H1 (cell line): ENCODE results near the gene MYO15A. TPM values are rescaled to one million over a fixed set of nuclear protein-coding genes. Genes with fewer than 3 reads are reported as not detected.

Experiments used
- CTCF ChIA-PET: fragments of 300-600 bp; sonication (Branson Sonifier 250); formaldehyde crosslinking; loops from one replicate; lab custom pipeline; 2021; ENCODE audit not compliant: partially characterized antibody; lab: Charles Lee
- POLR2A ChIA-PET: fragments of 300-600 bp; sonication (Branson Sonifier 250); formaldehyde crosslinking; loops from one replicate; lab custom pipeline; 2021; ENCODE audit warnings: inconsistent platforms; ENCODE audit not compliant: partially characterized antibody; lab: Charles Lee
- DNase-seq, 2 experiments: peaks; one replicate each; pipeline versions ENCODE4 v3.0.0 to v3.0.0-alpha.2; 2010 to 2022; ENCODE audit warnings: low spot score in 2 of 2, low read depth in 1 of 2, mixed read lengths in 1 of 2
- FAIRE-seq: peaks from 2 replicates; lab custom pipeline; 2011; peaks lifted over from hg19 to GRCh38; lab: Jason Lieb, UNC
- H2AFZ ChIP-seq: 2 replicates; pipeline ENCODE4 v1.8.1; 2012; ENCODE audit warnings: low read length, inconsistent platforms
- H2AK5ac ChIP-seq: 2 replicates; pipeline ENCODE4 v1.6.1; 2013; ENCODE audit warnings: low read depth, low read length
- H2BK120ac ChIP-seq: replicated peaks from 2 replicates; pipeline ENCODE3; 2013; ENCODE audit warnings: low read depth, low read length, inconsistent platforms
- H2BK12ac ChIP-seq: 2 replicates; pipeline ENCODE4 v1.6.1; 2013; ENCODE audit warnings: low read depth, low read length
- H2BK15ac ChIP-seq: 2 replicates; pipeline ENCODE4 v1.6.1; 2013; ENCODE audit warnings: low read length
- H2BK20ac ChIP-seq: 2 replicates; pipeline ENCODE4 v1.6.1; 2013; ENCODE audit warnings: low read length
- H2BK5ac ChIP-seq: 2 replicates; pipeline ENCODE4 v1.6.1; 2013; ENCODE audit warnings: low read depth, low read length
- H3K14ac ChIP-seq: 2 replicates; pipeline ENCODE4 v1.6.1; 2013; ENCODE audit warnings: inconsistent platforms; ENCODE audit not compliant: insufficient read length
- H3K18ac ChIP-seq: 2 replicates; pipeline ENCODE4 v1.6.1; 2013; ENCODE audit warnings: low read length; ENCODE audit errors: extremely low read depth
- H3K23ac ChIP-seq: 2 replicates; pipeline ENCODE4 v1.6.1; 2013; ENCODE audit warnings: inconsistent platforms; ENCODE audit not compliant: insufficient read length
- H3K23me2 ChIP-seq: 2 replicates; pipeline ENCODE4 v1.6.1; 2013; ENCODE audit warnings: low read depth, low read length
- H3K27ac ChIP-seq: 2 replicates; pipeline ENCODE4 v1.6.1; 2011; ENCODE audit warnings: low read depth, low read length, inconsistent platforms
- H3K27me3 ChIP-seq, 4 experiments: replicated peaks in 1 of 4; 1 replicate in 1 of 4; 2 replicates in 3 of 4; pipeline versions ENCODE4 v1.6.1 to v1.8.1; 2011 to 2013; ENCODE audit warnings: low read length in 3 of 4, mild to moderate bottlenecking in 3 of 4, inconsistent platforms in 2 of 4, mixed read lengths in 2 of 4, moderate library complexity in 1 of 4; ENCODE audit not compliant: control insufficient read depth in 3 of 4, insufficient read depth in 3 of 4; ENCODE audit errors: extremely low read depth in 1 of 4
- H3K36me3 ChIP-seq, 4 experiments: 2 replicates each; pipeline versions ENCODE4 v1.6.1 to v1.8.1; 2011 to 2013; ENCODE audit warnings: mild to moderate bottlenecking in 4 of 4, low read length in 3 of 4, moderate library complexity in 2 of 4, control low read depth in 1 of 4, inconsistent platforms in 1 of 4; ENCODE audit not compliant: insufficient read depth in 4 of 4, control insufficient read depth in 2 of 4
- H3K4ac ChIP-seq: replicated peaks from 2 replicates; pipeline ENCODE3; 2013; ENCODE audit warnings: low read length, low read depth, mixed read lengths, inconsistent platforms; ENCODE audit not compliant: insufficient read length
- H3K4me1 ChIP-seq, 4 experiments: replicated peaks in 1 of 4; 1 replicate in 1 of 4; 2 replicates in 3 of 4; pipeline versions ENCODE4 v1.6.1 to v1.8.1; 2011 to 2013; ENCODE audit warnings: low read length in 3 of 4, inconsistent platforms in 2 of 4, mixed read lengths in 1 of 4; ENCODE audit not compliant: insufficient read depth in 4 of 4, control insufficient read depth in 3 of 4
- H3K4me2 ChIP-seq, 2 experiments: 2 replicates each; pipeline versions ENCODE4 v1.6.1 to v1.8.1; 2011 to 2013; ENCODE audit warnings: low read depth in 2 of 2, low read length in 2 of 2, control low read depth in 1 of 2, inconsistent platforms in 1 of 2, mild to moderate bottlenecking in 1 of 2; ENCODE audit not compliant: insufficient read depth in 1 of 2
- H3K4me3 ChIP-seq, 4 experiments: fragments of 200-600, 300-600 bp in 1 of 4; sonication (generic), shearing (Covaris generic), sonication (Bioruptor Twin) in 1 of 4; 2 replicates each; pipeline versions ENCODE4 v1.5.1 to v1.8.1; 2011 to 2016; ENCODE audit warnings: low read length in 4 of 4, low read depth in 3 of 4, control low read depth in 2 of 4, inconsistent platforms in 2 of 4, mild to moderate bottlenecking in 2 of 4, mixed read lengths in 1 of 4, moderate library complexity in 1 of 4; ENCODE audit not compliant: insufficient read depth in 2 of 4; ENCODE audit errors: extremely low read depth in 1 of 4
- H3K56ac ChIP-seq: replicated peaks from 2 replicates; pipeline ENCODE3; 2013; ENCODE audit warnings: low read depth, mild to moderate bottlenecking, mixed read lengths, low read length, inconsistent platforms; ENCODE audit not compliant: insufficient read length
- H3K79me1 ChIP-seq: 2 replicates; pipeline ENCODE4 v1.6.1; 2013; ENCODE audit warnings: low read depth, low read length, control low read depth
- H3K79me2 ChIP-seq, 2 experiments: 2 replicates each; pipeline versions ENCODE4 v1.6.1 to v1.8.1; 2012 to 2013; ENCODE audit warnings: low read length in 2 of 2, mild to moderate bottlenecking in 2 of 2, inconsistent platforms in 1 of 2; ENCODE audit not compliant: insufficient read depth in 2 of 2, control insufficient read depth in 1 of 2
- H3K9ac ChIP-seq, 4 experiments: replicated peaks in 1 of 4; 1 replicate in 1 of 4; 2 replicates in 3 of 4; pipeline versions ENCODE4 v1.6.1 to v1.8.1; 2011 to 2013; ENCODE audit warnings: low read depth in 3 of 4, low read length in 3 of 4, control low read depth in 2 of 4, mild to moderate bottlenecking in 2 of 4, moderate library complexity in 2 of 4, inconsistent platforms in 1 of 4; ENCODE audit errors: extremely low read depth in 1 of 4
- H3K9me3 ChIP-seq, 2 experiments: 2 replicates each; pipeline versions ENCODE4 v1.6.1 to v1.8.1; 2012 to 2013; ENCODE audit warnings: mild to moderate bottlenecking in 2 of 2, moderate library complexity in 2 of 2, control low read depth in 1 of 2, inconsistent platforms in 1 of 2, low read depth in 1 of 2, low read length in 1 of 2, mixed read lengths in 1 of 2; ENCODE audit not compliant: insufficient read depth in 2 of 2
- H4K20me1 ChIP-seq, 2 experiments: replicated peaks in 1 of 2; 2 replicates each; pipeline versions ENCODE3 to v1.8.1; 2011 to 2013; ENCODE audit warnings: inconsistent platforms in 2 of 2, low read length in 2 of 2, mild to moderate bottlenecking in 1 of 2; ENCODE audit not compliant: insufficient read depth in 2 of 2, control insufficient read depth in 1 of 2
- H4K5ac ChIP-seq: 2 replicates; pipeline ENCODE4 v1.6.1; 2013; ENCODE audit warnings: low read length, low read depth, mixed read lengths, inconsistent platforms; ENCODE audit not compliant: insufficient read length
- H4K8ac ChIP-seq: 2 replicates; pipeline ENCODE4 v1.8.0; 2013; ENCODE audit warnings: mild to moderate bottlenecking, moderate library complexity, low read length, inconsistent platforms; ENCODE audit not compliant: insufficient read depth; ENCODE audit errors: extremely low read depth
- H4K91ac ChIP-seq: replicated peaks from 2 replicates; pipeline ENCODE3; 2013; ENCODE audit warnings: low read length, mixed read lengths, inconsistent platforms; ENCODE audit not compliant: insufficient read length
- CBX8 ChIP-seq: fragments of 300-800, 300-1000 bp; sonication (generic); IDR thresholded peaks from 2 replicates; pipeline ENCODE4 v1.7.1; 2016; ENCODE audit warnings: low read depth, low read length, borderline replicate concordance
- JUN ChIP-seq: IDR thresholded peaks from 2 replicates; pipeline ENCODE4 v1.6.1; 2011; ENCODE audit warnings: low read depth, mild to moderate bottlenecking, improper control_type of control experiment, low read length
- NRF1 ChIP-seq: IDR thresholded peaks from 2 replicates; pipeline ENCODE4 v1.6.1; 2011; ENCODE audit warnings: mild to moderate bottlenecking, low read depth, low read length, improper control_type of control experiment
- PHF8 ChIP-seq: fragments of 200-600 bp; sonication (generic); conservative IDR thresholded peaks from 2 replicates; pipeline ENCODE4 v1.7.1; 2012; ENCODE audit warnings: low read depth, mild to moderate bottlenecking, inconsistent platforms, low read length, moderate library complexity
- RAD21 ChIP-seq, 2 experiments: IDR thresholded peaks in 1 of 2; conservative IDR thresholded peaks in 1 of 2; 2 replicates each; pipeline ENCODE4 v1.6.1; 2011; ENCODE audit warnings: low read depth in 2 of 2, low read length in 2 of 2, improper control_type of control experiment in 1 of 2, inconsistent platforms in 1 of 2, mild to moderate bottlenecking in 1 of 2, moderate library complexity in 1 of 2
- SAP30 ChIP-seq: fragments of 300-600 bp; sonication (generic); IDR thresholded peaks from 2 replicates; pipeline ENCODE4 v1.7.1; 2012; ENCODE audit warnings: low read length, moderate library complexity, mild to moderate bottlenecking, inconsistent platforms; ENCODE audit not compliant: insufficient read depth, insufficient replicate concordance
- SIX5 ChIP-seq: IDR thresholded peaks from 2 replicates; pipeline ENCODE4 v1.6.1; 2011; ENCODE audit warnings: mild to moderate bottlenecking, low read depth, low read length
- SRF ChIP-seq: IDR thresholded peaks from 2 replicates; pipeline ENCODE4 v1.6.1; 2011; ENCODE audit warnings: mild to moderate bottlenecking, low read depth, low read length, moderate library complexity
- WGBS, 2 experiments: shearing (Covaris generic) in 1 of 2; methylation state at CpG; one replicate each; pipeline versions ENCODE4 v1.1.6 to v1.1.7; 2013 to 2015; ENCODE audit warnings: low lambda C conversion rate in 2 of 2, mixed read lengths in 2 of 2, inconsistent platforms in 1 of 2, low coverage in 1 of 2, missing lambda C conversion rate in 1 of 2; ENCODE audit not compliant: insufficient replicate concordance in 2 of 2, insufficient coverage in 1 of 2, insufficient read length in 1 of 2; ENCODE audit errors: extremely low coverage in 1 of 2, missing lambda C conversion rate in 1 of 2; 5-methylcytosine and 5-hydroxymethylcytosine counted together
- polyA plus RNA-seq, 7 experiments: library from polyadenylated mRNA; depleted of rRNA in 3 of 7; stranded (reverse) in 5 of 7; unstranded in 2 of 7; fragments of >200 nt in 5 of 7; fragments of 200-250 nt in 2 of 7; gene quantifications; 1 replicate in 5 of 7; 2 replicates in 1 of 7; 4 replicates in 1 of 7; pipeline versions ENCODE4 v1.2.1 to v1.2.3, GENCODE V29; 2011 to 2013; ENCODE audit warnings: missing spikeins in 2 of 7, mixed read lengths in 2 of 7
- total RNA-seq: library from RNA; stranded (reverse); fragmentation: NEBNext Ultra II Directional; extraction: Animal tissue kit (Norgen Biotek cat#: 25700); gene quantifications from 2 replicates; pipeline ENCODE4 v1.2.1, GENCODE V29; 2021

Gene MYO15A
- total and polyA plus RNA-seq, 2 of the 8 experiments (the other 6 are each of a cell fraction or from before 2014, with no cell fraction given), result 1.6 to 4.2 TPM

GRCh38 chr17:18117982-18118975 lies 9.7 kb downstream of the MYO15A start:
- Histone ChIP-seq H4K20me1 (no peaks in the 10 kb centered on the region), H2BK20ac (no peak overlapping the region), H2BK15ac (no peak overlapping the region), H3K23me2 (no peaks in the 10 kb centered on the region), H3K9ac (no peak overlapping the region; a peak in 1 of 7 replicates), H3K36me3 (peaks cover 0 to 4% (median 0%) of the 10 kb centered on the region in 4 experiments; a peak in 1 of 8 replicates), H3K4me3 (no peak overlapping the region), H2BK12ac (no peak overlapping the region), H3K23ac (no peak overlapping the region), H3K56ac (no peak overlapping the region), H4K5ac (no peak overlapping the region), H2AFZ (no peak overlapping the region), H3K4me1 (no peaks in the 10 kb centered on the region; a peak in 1 of 7 replicates), H4K8ac (no peak overlapping the region; the same call in 1 of the 2 replicates), H3K18ac (no peak overlapping the region), H4K91ac (no peak overlapping the region), H3K14ac (no peak overlapping the region), H2AK5ac (no peak overlapping the region), H3K27me3 (no peaks in the 10 kb centered on the region), H2BK5ac (no peak overlapping the region), H2BK120ac (no peak overlapping the region), H3K79me1 (no peaks in the 10 kb centered on the region), H3K27ac (no peak overlapping the region), H3K4ac (peak overlapping the region; percentile 53), H3K79me2 (no peaks in the 10 kb centered on the region), H3K4me2 (no peak overlapping the region), H3K9me3 (peaks cover 10 to 24% of the 10 kb centered on the region in 2 experiments)
- no peak for FAIRE-seq
- CTCF ChIA-PET, result interaction anchor here (1.4 to 2.7 kb wide), 2 partner anchors 22 to 23 kb away, joined by 3 to 18 read pairs; no protein-coding TSS in a partner anchor
- 93% methylated on average over 21 of the region's 33 CpGs; no CpG with 5 or more reads in 1 of the 2 experiments for WGBS, 2 experiments
- TF ChIP-seq SIX5, result no peak
- no peak for TF ChIP-seq NRF1
- TF ChIP-seq SRF, result no peak
- no peak for TF ChIP-seq PHF8
- TF ChIP-seq SAP30, result no peak
- TF ChIP-seq RAD21 (IDR thresholded peaks at IDR 0.05 in 1 of 2, conservative IDR thresholded peaks at IDR 0.05 in 1 of 2; ENCODE audit: low read depth in 2 of 2, low read length in 2 of 2), result no peak
- TF ChIP-seq JUN, result no peak
- TF ChIP-seq CBX8, result no peak
- POLR2A ChIA-PET, result interaction anchor here (0.6 to 1.5 kb wide), 7 partner anchors 9 to 27 kb away, joined by 3 to 5 read pairs (median 3); partner anchors contain the start of gene MYO15A
- DNase-seq, result no peak
